Colonic mucosa (tissue), 4 donors: Measurements from ENCODE around the gene YOD1. TPM values are rescaled to one million over a fixed set of nuclear protein-coding genes. Genes with fewer than 3 reads are reported as not detected.
A peak's percentile ranks its signal among the peaks of the same experiment; 100 is the strongest.

Source experiments
- DNase-seq: peaks from one replicate; pipeline ENCODE4 v3.0.0-alpha.2; 2020
- H3K27ac ChIP-seq: fragments of 200-600 bp; one replicate; pipeline ENCODE4 v1.8.0; 2021
- H3K27me3 ChIP-seq: fragments of 200-600 bp; one replicate; pipeline ENCODE4 v1.8.0; 2021
- H3K36me3 ChIP-seq: fragments of 200-600 bp; one replicate; pipeline ENCODE4 v1.8.0; 2021
- H3K4me1 ChIP-seq: fragments of 200-600 bp; one replicate; pipeline ENCODE4 v1.8.0; 2021; ENCODE audit warnings: mild to moderate bottlenecking
- H3K4me3 ChIP-seq: fragments of 200-600 bp; one replicate; pipeline ENCODE4 v1.8.0; 2021
- H3K9ac ChIP-seq, 2 donors: one replicate each; pipeline ENCODE4 v1.7.0; 2013; ENCODE audit warnings: control low read depth in 2 of 2, low read depth in 2 of 2, low read length in 2 of 2
- H3K9me3 ChIP-seq: fragments of 200-600 bp; one replicate; pipeline ENCODE4 v1.8.0; 2021
- CTCF ChIP-seq: fragments of 200-600 bp; IDR thresholded peaks from one replicate; pipeline ENCODE4 v1.8.0; 2022; ENCODE audit warnings: antibody characterized with exemption, mild to moderate bottlenecking
- intact Hi-C: fragments of 100-400 bp; cut with DNase I; formaldehyde crosslinking; loops from one replicate; pipeline ENCODE4 v1.14.1; 2022
- total RNA-seq, 2 donors: library from RNA; stranded (reverse); fragmentation: NEBNext Ultra II Directional in 1 of 2; extraction: Animal tissue kit (Norgen Biotek cat#: 25700) in 1 of 2; gene quantifications; one replicate each; pipeline ENCODE4 v1.2.1, GENCODE V29; 2021
- donor health status: healthy.
- donor health status: DM: no; HTN: no; CAD: no.
- donor health status: DM: no; HTN: no; CAD: no.

Gene YOD1
- total RNA-seq, 2 donors from 2014 or later = 5.7 to 8.0 TPM

- no peak overlapping the region for H3K4me3 ChIP-seq
- intact Hi-C loops = no loop called here
- H3K4me1 ChIP-seq = peaks cover 6% of the 10 kb centered on the region
- peaks cover 5% of the 10 kb centered on the region for H3K36me3 ChIP-seq
- TF ChIP-seq CTCF = no peak
- no peak overlapping the region for H3K9ac ChIP-seq
- no peaks in the 10 kb centered on the region for H3K27me3 ChIP-seq
- H3K27ac ChIP-seq = no peak overlapping the region
- no peak for DNase-seq
- H3K9me3 ChIP-seq = no peaks in the 10 kb centered on the region
Observed at GRCh38 chr1:207070811-207071210, 19.8 kb upstream of the YOD1 start.

GRCh38 chr1:207069858-207070506 is 19.0 kb upstream of the YOD1 start:
- DNase-seq = peak; percentile 18
- Histone ChIP-seq H3K9me3 (no peaks in the 10 kb centered on the region), H3K36me3 (peaks cover 5% of the 10 kb centered on the region), H3K4me3 (no peak overlapping the region), H3K27ac (no peak overlapping the region), H3K9ac (peak overlapping the region in 1 of 2 donors; percentile 23), H3K27me3 (no peaks in the 10 kb centered on the region), H3K4me1 (peaks cover 6% of the 10 kb centered on the region)
- intact Hi-C loops = no loop called here
- TF ChIP-seq CTCF = no peak

- H3K9me3 ChIP-seq = no peaks in the 10 kb centered on the region
- no peak for TF ChIP-seq CTCF
- no peaks in the 10 kb centered on the region for H3K27me3 ChIP-seq
- no peak overlapping the region for H3K4me3 ChIP-seq
- peak overlapping the region in 1 of 2 donors; percentile 23 for H3K9ac ChIP-seq
- intact Hi-C loops = no loop called here
- H3K4me1 ChIP-seq = peaks cover 6% of the 10 kb centered on the region
- H3K27ac ChIP-seq = no peak overlapping the region
- peaks cover 5% of the 10 kb centered on the region for H3K36me3 ChIP-seq
- peak; percentile 17 for DNase-seq
Observed at GRCh38 chr1:207069061-207069460, 18.1 kb upstream of the YOD1 start.

GRCh38 chr1:207067665-207068064 is 16.7 kb upstream of the YOD1 start:
- peak overlapping the region; percentile 68 for H3K27ac ChIP-seq
- no peaks in the 10 kb centered on the region for H3K27me3 ChIP-seq
- no peak for TF ChIP-seq CTCF
- peaks cover 6% of the 10 kb centered on the region for H3K4me1 ChIP-seq
- H3K9ac ChIP-seq = peak overlapping the region in 1 of 2 donors; percentile 81
- no peak overlapping the region for H3K4me3 ChIP-seq
- peaks cover 5% of the 10 kb centered on the region for H3K36me3 ChIP-seq
- intact Hi-C loops = no loop called here
- H3K9me3 ChIP-seq = no peaks in the 10 kb centered on the region
- DNase-seq = peak; percentile 36

- Histone ChIP-seq H3K4me3 (no peak overlapping the region), H3K9me3 (no peaks in the 10 kb centered on the region), H3K4me1 (peaks cover 6% of the 10 kb centered on the region), H3K9ac (peak overlapping the region in 1 of 2 donors; percentile 81), H3K36me3 (peaks cover 5% of the 10 kb centered on the region), H3K27ac (peak overlapping the region; percentile 68), H3K27me3 (no peaks in the 10 kb centered on the region)
- intact Hi-C loops = no loop called here
- peak; percentile 25 for DNase-seq
- no peak for TF ChIP-seq CTCF
Observed at GRCh38 chr1:207067185-207067584, 16.2 kb upstream of the YOD1 start.
